Measurements from ENCODE around the gene CERKL.

The CERKL gene

DNA sequence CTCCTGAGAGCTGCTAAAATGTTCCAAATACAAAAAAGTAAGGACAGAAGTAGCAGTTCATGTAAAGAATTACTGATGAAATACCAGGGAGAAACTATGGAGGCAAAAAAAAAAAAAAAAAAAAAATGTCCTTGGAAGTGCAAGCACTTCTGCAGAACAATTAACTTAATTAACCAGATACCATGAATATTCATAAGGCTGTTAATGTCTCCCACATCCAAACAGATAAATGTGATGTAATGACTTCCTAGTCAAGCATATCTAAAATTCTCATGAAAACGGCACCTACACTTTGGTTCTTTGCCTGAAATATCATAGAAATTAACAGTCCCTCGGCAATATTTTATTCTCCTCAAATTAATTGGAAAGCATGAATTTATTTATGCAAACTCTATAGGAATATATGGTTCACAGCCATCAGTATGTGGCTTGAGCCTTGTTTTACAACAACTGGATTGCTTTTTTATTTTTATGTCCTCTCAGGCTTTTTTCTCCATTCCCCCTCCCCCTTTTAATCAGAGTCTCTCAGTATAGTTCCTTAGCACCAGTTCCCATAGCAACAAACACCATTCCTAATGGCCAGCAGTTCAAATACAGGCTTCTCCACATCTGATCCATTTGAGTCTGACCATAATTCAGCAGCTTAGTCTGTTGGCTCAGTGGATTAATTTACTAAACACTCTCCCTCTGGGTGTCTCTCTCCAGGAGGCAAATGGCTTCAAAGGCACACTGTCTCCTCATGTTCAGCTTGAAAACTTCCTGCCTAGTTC is 102.7 kb downstream of the CERKL start:
- Histone ChIP-seq H3K4me3 (ENCODE audit: low read depth, low read length) (no peak overlapping the region), H3K27me3 (no peaks in the 10 kb centered on the region), H3K36me3 (no peaks in the 10 kb centered on the region), H3K9me3 (no peaks in the 10 kb centered on the region), H3K4me1 (no peaks in the 10 kb centered on the region)
- DNase-seq, result no peak
- TF ChIP-seq, protein P1, sequence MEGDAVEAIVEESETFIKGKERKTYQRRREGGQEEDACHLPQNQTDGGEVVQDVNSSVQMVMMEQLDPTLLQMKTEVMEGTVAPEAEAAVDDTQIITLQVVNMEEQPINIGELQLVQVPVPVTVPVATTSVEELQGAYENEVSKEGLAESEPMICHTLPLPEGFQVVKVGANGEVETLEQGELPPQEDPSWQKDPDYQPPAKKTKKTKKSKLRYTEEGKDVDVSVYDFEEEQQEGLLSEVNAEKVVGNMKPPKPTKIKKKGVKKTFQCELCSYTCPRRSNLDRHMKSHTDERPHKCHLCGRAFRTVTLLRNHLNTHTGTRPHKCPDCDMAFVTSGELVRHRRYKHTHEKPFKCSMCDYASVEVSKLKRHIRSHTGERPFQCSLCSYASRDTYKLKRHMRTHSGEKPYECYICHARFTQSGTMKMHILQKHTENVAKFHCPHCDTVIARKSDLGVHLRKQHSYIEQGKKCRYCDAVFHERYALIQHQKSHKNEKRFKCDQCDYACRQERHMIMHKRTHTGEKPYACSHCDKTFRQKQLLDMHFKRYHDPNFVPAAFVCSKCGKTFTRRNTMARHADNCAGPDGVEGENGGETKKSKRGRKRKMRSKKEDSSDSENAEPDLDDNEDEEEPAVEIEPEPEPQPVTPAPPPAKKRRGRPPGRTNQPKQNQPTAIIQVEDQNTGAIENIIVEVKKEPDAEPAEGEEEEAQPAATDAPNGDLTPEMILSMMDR (IDR thresholded peaks at IDR 0.05; ENCODE audit: low read depth, low read length), result no peak

DNA sequence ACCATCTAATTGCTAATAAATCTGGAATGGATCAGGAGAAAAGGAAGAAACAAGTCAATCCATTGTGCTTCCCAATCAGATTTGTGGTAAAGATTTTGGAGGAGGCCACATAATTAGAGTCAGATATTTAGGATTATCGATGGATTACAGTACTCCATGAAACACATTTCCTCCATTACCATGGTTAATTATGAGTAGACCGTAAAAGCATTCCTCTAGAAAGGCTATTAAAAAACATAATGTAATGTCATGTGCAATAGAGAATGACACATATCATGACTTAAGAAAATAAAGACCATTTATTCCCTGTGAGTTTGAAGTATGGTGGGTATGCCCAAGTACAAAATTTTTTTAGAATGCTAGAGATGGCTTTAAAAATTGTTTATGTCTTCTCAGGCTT is 103.7 kb downstream of the CERKL start:
- no peaks in the 10 kb centered on the region for H3K9me3 ChIP-seq
- TF ChIP-seq, protein P1 (IDR thresholded peaks at IDR 0.05; ENCODE audit: low read depth, low read length), result no peak
- H3K4me1 ChIP-seq, result no peaks in the 10 kb centered on the region
- no peaks in the 10 kb centered on the region for H3K27me3 ChIP-seq
- H3K4me3 ChIP-seq (ENCODE audit: low read depth, low read length), result no peak overlapping the region
- no peaks in the 10 kb centered on the region for H3K36me3 ChIP-seq
- DNase-seq, result no peak

DNA sequence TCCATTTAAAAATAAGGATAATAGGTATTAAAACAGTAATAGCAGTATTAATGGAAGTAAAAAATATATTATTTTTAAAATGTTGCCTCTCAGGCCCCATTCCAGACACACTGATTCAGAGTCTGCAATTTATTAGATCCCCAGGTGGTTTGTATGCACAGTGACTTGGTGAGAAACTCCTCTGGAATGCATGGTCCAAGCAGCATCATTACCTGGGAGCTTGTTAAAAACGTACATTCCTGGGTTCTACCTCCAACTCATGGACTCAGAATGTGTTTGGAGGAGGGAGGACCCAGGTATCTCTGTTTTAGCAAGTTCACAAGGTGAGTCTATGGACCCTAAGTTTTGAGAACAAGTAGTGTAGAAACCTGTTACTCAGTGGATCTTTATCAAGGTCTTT is 104.1 kb downstream of the CERKL start:
- H3K27me3 ChIP-seq, result no peaks in the 10 kb centered on the region
- DNase-seq, result no peak
- H3K9me3 ChIP-seq, result no peaks in the 10 kb centered on the region
- no peaks in the 10 kb centered on the region for H3K36me3 ChIP-seq
- TF ChIP-seq, protein P1 (IDR thresholded peaks at IDR 0.05; ENCODE audit: low read depth, low read length), result no peak
- no peak overlapping the region for H3K4me3 ChIP-seq (ENCODE audit: low read depth, low read length)
- no peaks in the 10 kb centered on the region for H3K4me1 ChIP-seq

DNA sequence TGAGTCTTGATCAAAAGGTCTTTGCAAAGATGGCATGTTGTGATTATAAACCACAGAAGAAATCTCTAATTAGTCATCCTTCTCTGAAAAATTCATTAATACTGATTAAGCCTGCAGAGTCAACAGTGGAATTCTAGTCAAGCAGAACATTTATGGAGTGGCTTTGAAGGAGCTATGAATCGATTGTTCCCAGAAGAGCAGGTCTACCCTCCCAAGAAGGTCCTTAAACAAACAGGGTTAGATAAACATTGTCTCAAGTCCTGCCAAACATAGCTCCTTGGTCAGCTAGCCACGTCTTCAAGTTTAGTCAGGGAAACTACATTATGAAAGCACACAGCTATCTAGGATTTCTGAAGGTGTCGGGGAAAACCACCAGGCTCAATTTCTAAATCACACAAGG is 110.8 kb downstream of the CERKL start:
- DNase-seq, result no peak
- H3K4me3 ChIP-seq (ENCODE audit: low read depth, low read length), result no peak overlapping the region
- no peaks in the 10 kb centered on the region for H3K27me3 ChIP-seq
- H3K36me3 ChIP-seq, result no peaks in the 10 kb centered on the region
- no peaks in the 10 kb centered on the region for H3K9me3 ChIP-seq
- H3K4me1 ChIP-seq, result no peaks in the 10 kb centered on the region
- TF ChIP-seq, protein P1 (IDR thresholded peaks at IDR 0.05; ENCODE audit: low read depth, low read length), result no peak

DNA sequence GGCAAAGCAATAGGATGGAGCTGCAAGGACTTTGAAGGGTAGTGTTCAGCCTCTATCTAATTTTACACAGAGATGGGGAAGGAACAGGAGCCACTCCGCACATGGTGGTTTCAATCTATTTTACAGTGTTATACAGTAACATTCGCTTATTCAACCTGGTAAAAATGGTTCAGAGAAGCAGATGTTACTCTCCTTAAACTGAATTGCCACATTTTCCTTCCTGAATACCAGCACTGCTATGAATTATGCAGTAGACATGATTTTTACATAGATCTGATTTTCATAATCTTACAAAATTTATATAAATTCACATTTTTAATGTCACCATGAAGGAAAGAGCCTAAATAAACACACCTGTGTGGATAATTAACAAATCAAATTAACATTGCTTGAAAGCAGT is 114.7 kb downstream of the CERKL start:
- Histone ChIP-seq H3K36me3 (no peaks in the 10 kb centered on the region), H3K9me3 (no peaks in the 10 kb centered on the region)
- DNase-seq, result no peak

DNA sequence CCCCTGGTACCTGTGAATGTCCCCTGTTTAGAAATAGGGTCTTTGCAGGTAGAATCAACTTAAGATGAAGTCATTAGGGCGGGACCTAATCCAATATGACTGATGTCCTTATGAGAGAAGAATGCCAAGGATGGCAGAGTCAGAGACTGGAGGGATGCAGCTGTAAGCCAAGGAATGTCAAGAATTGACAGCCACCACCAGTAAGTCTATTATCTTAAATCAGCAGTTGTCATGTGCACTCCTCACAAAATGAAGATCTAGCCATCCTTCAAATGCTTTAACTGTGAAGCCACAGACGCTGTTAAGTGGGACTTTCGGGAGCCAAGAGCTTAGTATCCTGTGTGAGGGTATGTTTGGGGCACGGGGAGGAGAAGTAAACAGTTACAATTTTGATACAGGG is 116.5 kb downstream of the CERKL start:
- H3K9me3 ChIP-seq, result no peaks in the 10 kb centered on the region
- H3K4me1 ChIP-seq, result no peaks in the 10 kb centered on the region
- no peak overlapping the region for H3K4me3 ChIP-seq (ENCODE audit: low read depth, low read length)
- H3K27me3 ChIP-seq, result no peaks in the 10 kb centered on the region
- TF ChIP-seq, protein P1 (IDR thresholded peaks at IDR 0.05; ENCODE audit: low read depth, low read length), result no peak
- H3K36me3 ChIP-seq, result no peaks in the 10 kb centered on the region
- DNase-seq, result no peak

More for the DNA sequence above, 114.7 kb downstream of the CERKL start:
- no peaks in the 10 kb centered on the region for H3K27me3 ChIP-seq
- H3K4me3 ChIP-seq (ENCODE audit: low read depth, low read length), result no peak overlapping the region
- TF ChIP-seq, protein P1 (IDR thresholded peaks at IDR 0.05; ENCODE audit: low read depth, low read length), result no peak
- H3K4me1 ChIP-seq, result no peaks in the 10 kb centered on the region

Measured in BE2C (cell line).